Esophagus muscularis mucosa (tissue), 4 donors: ENCODE data around the gene NTM.

Source experiments
- CTCF ChIP-seq, 3 experiments: fragments of 200-600 bp in 2 of 3; fragments of 450-650 bp in 1 of 3; sonication (generic) in 2 of 3; IDR thresholded peaks; one replicate each; pipeline ENCODE4 v1.5.1; 2017 to 2019; ENCODE audit warnings: antibody characterized with exemption in 3 of 3, mild to moderate bottlenecking in 2 of 3, moderate library complexity in 1 of 3
- EP300 ChIP-seq: sonication (generic); formaldehyde crosslinking; IDR thresholded peaks from one replicate; pipeline ENCODE4 v1.6.1; 2017; ENCODE audit warnings: antibody characterized with exemption
- POLR2A ChIP-seq: fragments of 450-650 bp; IDR thresholded peaks from one replicate; pipeline ENCODE4 v1.6.1; 2017; ENCODE audit warnings: antibody characterized with exemption, moderate library complexity, mild to moderate bottlenecking, low read depth

- no peak for TF ChIP-seq EP300
- TF ChIP-seq CTCF (IDR thresholded peaks at IDR 0.05): no peak
- TF ChIP-seq POLR2A: no peak
Observed at GRCh38 chr11:132352497-132352896, 982.1 kb downstream of the NTM start.
